Stimulated activated CD8-positive, alpha-beta memory T cell treated with anti-CD3 and anti-CD28 coated beads, Interleukin-7, amount 100 ng/mL, for 4 hours (primary cell): Measurements from ENCODE around the gene POU2F3.

Source experiments
- DNase-seq, 2 donors: peaks; one replicate each; pipeline ENCODE4 v3.0.0-alpha.2; 2020; ENCODE audit warnings: low read depth in 2 of 2

The POU2F3 gene

DNA sequence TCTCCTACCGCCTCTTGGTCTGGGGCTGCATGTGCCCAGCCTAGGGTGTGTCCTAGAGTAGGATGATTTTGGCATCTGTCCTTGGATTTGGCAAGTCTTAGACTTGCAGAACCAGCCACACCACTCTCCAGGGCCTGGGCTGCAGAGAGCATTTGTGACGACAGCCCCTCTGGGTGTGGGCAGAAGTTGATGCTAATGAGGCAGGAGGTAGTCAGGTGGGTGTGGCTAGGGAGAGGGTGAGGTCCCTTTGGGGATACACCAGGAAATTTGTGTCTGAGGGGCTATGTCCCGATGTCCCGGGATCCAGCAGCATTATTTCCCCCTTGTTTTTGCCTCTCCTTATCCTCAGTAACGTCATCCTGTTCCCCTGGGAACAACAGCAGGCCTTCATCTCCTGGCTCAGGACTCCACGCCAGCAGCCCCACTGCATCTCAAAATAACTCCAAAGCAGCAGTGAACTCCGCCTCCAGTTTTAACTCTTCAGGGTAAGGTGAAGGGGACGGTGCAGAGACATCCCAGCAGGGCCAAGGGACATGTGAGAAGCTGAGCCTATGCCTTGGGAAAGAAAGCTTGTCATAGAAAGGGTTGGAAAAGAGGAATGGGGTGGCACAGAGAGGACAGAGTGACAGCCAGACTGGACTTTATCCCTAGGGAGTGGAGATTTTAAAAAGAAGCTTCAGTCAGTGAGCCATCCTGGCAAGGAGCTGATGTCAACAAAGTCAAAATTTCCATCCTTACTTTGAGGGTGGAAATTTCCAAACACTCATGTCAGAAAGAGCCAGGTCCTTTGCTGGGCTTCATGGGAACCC, 77.1 kb downstream of the POU2F3 start:
- no peak for DNase-seq

DNA sequence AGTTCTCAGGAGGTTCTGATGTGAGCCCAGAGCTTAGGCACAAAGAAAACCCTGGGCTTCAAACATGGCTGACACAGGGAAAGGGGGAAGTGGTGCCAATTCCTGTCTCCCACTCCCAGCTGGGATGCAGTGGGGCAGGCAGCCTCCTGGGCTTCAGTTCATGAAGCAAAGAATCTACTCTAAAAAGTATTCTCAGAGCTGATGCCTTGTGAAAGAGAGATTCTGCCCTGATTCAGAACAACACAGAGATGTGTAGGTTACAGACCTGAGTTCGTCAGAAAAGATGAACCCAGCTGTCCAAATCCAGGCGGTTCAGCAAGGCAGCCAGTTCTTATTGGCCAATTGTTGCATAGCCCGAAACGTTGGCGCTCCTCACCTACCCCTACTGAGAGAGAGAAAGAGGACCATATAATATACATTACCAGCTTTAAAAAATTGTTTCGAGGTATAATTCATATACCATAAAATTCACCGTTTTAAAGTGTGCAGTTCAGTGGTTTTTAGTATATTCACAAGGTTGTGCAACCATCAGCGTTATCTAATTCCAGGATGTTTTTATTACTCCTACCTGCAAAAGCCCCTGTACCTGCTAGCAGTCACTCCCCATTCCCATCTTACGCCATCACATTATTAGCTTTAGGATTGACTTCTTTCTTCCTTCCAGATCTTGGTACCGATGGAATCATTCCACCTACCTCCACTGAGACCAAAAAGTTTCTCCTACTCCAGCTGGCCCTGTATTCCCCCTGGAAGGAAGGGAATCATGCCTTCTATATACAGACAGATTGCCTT, 77.9 kb downstream of the POU2F3 start:
- DNase-seq: no peak

GRCh38 chr11:120318906-120319305, 79.0 kb downstream of the POU2F3 start:
- no peak for DNase-seq

DNA sequence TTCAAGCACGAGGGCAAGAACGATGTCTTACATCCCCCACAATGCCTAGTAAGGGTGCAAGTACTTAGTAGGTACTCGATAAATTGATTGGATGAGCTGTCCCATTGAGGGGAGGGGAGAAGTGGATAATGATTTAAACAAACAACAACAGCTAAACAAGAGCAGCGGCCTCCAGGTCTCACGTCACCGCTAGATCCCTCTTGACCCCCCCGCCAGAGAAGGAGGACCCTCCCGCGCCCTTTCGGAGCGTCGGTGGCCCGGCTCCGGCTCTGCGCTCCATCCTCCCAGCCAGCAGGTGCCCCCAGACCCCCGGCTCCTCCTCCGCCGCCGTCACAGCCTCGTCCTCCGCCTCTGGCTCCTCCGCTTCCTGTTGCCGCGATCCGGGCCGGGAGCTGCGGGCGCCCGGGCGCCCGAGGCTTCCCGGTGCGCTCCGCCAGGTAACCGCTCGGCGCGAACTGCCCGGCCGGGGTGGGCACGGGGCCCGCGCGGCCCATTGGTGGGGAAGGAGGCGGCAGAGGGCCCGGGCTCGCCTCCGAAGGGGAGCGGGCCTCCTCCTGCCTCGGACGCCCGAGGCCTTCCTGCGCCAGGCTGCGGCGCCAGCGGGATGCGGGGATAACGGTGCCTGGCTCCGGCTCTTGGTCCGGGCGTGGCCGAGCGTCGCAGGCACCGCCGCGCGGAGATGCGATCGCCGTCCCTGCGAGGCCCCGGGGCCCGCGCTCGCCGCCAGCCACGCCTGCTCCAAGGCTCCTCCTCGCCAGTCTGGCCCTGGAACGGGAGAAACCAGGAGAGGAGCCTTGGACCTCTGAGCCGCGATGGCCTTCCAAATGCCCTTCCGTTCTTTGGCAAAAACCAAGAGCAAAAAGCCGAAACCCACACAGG, 85.2 kb downstream of the POU2F3 start, which contains the start of gene TLCD5:
TLCD5 (plus strand) TSS at position 368 of the 879 bp plus-strand sequence. CDS start 2,143 bp downstream, outside the sequence.
- peak in 1 of 2 donors; percentile 13 for DNase-seq

DNA sequence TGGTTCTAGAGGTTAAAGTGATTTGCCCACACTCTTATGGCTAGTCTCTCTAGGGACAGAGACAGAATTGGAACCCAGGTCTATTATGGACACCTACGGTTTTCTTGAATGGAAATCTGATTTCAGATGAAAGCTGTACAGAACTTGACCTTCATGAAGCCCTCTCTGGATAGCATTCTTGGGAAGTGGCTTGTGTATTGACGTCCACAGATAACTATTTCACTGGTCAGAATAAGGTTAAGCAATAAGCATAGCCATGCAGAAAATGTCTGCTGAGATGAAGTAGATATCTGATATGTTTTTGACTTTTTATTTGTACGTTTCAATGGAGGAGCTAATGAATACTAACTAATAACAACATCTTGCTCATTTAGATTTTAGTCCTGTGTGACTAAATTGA, 86.3 kb downstream of the POU2F3 start:
- no peak for DNase-seq

DNA sequence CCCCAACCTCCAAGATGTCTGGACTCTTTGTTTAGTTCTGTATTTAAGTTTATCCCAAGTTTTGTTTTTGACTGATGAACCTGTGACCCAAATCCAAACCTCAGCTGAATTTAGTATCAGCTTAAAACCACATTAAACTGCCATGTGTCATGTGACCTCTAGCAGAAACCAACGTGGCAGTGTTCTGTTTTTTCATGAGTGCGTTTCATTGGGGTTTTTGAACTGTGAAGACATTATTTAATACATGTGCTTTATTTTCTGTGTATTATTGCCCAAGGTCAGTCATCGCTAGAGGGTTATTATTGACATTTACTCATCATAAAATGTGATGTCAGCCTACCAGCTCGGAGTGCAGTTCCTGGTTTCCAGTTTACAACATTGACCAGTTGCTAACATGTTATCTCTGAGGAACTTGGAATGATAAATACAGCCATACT, 86.9 kb downstream of the POU2F3 start:
- no peak for DNase-seq

DNA sequence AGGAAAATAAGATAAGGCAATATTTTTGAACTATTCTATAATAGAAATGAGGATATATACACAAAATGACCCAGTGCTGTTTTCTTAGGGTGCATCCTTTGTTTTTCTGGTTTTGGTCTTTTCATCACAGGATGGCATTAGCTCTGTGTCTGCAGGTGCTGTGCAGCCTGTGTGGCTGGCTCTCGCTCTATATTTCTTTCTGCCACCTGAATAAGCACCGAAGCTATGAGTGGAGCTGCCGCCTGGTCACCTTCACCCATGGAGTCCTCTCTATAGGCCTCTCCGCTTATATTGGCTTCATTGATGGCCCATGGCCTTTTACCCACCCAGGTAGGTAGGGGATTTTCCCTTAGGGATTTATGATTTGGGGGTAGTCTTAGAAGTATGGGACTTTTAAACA, 87.4 kb downstream of the POU2F3 start:
- DNase-seq: no peak

DNA sequence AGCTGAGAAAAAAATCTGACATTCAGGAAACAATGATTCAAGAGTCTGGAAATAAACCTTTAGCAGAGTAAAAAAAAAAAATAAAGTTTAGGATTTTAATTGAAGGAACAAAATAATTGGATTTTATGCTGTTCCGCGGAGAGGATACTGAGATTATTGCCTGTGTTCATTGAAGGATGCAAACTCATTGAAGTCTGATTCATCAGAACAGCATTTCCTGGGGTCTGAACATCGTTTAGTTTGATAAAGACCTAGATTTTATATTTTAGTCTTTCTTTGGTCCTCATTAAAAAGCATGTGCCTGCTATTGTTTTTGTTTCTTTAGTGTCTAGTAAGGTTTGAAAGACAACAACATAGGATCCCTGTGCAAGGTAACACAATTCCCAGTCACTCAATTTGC, 89.6 kb downstream of the POU2F3 start:
- DNase-seq: no peak

GRCh38 chr11:120330045-120330444, 90.1 kb downstream of the POU2F3 start:
- no peak for DNase-seq

DNA sequence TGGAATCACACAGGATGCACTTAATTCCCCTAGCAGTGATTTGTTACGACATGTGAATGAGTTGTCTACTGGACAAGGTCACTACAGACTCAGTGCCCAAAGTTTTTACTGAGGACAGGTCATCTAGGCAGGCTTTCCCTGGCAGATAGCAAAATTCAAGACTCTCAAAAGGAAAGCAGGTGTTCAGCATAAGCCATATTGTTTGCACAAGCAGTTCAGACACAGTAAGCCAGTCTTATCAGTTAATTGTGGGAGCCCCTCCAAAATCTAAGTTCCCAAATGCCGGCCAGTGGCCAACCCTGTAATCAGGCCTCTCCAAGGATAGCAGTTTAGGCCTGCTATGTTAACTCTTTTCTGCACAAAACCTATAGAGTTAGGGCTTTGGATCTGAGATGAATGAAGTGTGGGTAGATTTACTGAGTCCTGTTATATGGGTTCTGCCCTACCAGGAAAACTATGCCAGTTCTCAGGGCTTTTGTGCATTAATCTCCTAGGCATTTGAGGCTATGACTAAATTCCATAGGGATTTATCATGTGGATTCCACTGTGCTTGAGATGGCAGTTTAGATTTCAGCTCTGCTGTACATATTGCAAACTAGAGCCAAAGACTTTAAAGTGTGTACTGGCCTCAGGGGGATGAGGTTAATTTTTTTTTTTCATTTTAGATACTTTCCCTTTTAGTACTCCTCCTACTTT, 91.5 kb downstream of the POU2F3 start:
- no peak for DNase-seq

DNA sequence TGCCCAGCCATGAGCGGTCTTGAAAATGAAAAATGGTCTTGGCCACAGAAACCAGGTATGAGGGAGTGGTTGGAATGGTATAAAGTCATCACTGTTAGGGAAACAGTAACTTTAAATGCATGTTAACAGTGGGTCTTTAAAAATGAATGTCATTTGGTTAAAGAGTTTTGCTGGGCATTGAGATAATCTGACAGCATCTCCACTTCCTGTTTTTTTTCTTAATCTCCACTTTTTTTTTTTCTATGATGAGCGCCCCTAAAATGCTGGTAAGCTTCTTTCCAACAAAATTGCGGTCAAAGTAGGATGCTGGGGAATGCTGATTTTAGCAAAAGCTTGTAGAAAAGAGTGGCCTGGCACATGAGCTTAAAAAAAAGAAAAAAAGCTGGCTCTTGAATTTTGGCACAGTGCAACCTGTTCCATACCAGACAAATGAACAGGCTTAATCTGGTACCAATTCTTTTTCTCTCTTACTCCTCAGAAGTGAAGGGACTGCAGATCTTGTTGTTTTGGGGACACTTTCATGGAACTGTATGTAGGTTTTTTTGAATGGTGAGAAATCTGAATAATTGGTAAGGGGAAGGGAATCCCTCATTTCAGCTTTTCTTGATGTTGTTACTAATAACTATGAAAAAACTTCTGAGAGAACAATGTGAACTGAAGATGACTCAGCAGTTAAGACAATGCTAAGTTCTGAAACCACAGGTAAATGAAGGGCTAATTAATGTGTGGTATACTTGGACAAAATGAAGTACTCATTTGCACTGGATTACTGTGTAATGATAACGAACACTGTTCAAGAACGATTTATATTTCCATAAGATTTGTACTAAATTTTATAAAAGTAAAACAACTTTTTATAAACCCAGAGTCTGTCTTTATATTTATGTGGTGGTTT, 93.1 kb downstream of the POU2F3 start:
- no peak for DNase-seq

DNA sequence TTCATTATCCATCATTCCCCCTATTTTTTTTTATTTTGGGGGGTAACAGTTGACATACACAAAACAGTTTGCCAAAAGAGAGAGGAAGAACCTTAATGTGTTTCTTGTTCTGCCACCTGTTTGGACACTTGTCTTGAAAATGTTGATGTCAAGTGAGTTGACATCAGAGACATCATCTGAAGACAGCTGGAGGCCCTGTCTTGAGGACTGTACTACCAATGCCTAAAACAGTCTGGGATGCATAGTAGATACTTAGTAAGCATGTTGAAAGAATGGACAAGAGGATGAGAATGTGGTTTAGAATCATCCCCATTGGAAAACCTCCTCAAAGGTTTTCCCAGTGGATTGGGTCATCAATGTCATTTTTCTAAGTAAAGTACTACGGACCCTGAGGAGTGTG, 93.9 kb downstream of the POU2F3 start:
- DNase-seq: no peak

DNA sequence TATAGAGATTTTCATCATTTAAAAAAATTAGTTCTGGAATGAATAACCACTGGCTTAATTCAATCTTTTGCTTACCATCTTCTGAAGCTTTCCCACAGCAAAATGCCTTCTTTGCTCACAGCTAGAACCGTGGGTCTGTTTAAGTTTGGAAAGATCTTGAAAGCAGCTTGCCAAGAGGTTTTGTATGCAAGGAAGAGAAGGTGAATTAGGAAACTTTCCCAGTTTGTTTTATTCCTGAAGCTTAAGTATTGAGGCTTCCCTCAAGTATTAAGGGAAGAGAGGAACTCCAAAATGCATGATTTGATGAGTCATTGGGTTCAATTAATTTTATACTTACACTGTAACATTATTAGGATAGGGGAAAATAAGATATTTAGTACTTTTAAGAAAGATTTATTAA, 94.4 kb downstream of the POU2F3 start:
- DNase-seq: no peak

- peak; percentile 19 to 38 for DNase-seq
Observed at GRCh38 chr11:120334894-120335462, 95.0 kb downstream of the POU2F3 start.

DNA sequence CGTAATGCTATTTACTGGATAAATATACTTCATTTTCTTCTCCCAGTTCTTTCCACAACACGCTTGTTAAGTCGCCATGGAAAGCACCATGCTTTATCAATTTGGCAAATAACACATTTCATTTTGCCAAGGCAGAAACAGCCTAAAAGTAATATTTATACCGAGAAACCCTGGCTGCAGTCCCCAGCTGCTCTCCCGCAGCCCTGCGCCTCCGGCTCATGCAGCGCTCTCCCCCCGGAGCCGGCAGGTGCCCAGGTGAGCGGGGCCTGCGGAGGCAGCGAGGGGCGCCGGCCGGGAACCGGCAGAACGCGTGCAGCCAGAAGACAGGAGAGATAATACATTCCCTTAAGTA, 95.6 kb downstream of the POU2F3 start:
- DNase-seq: no peak

DNA sequence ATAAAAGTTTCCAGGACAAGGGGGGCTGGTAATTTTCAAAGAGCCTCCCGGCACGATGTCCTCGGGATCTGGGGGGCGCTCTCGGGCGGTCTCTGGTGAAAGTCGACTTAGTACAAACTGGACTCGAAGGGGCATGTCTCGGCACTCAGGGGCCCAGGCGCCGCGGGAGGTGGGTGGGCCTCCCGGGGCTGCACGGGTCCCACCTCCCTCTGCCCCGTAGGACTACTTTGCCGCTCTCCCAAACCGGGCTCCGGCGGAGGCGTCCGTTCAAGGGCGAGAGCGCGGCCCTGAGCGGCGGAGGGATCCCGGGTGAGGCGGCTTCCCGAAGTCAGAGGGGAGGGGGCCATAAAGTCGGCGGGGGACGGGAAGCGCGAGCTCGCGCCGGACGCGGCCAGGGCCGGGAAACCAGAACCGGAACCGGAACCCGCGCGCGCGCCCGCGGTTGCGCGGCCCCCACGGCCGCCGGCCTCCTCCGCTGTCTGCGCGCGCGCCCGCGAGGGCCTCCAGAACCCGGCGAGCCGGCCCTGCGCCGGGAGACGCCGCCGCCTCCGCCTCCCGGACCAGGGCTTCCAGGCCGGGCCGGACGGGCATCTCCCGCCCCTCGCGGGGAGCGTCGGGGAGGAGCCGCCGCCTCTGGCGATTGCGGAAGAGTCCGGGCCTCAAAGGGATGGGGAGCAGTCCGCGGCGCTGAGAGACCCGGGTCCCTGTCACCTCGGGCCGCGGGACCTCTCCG, 96.1 kb downstream of the POU2F3 start, which contains the start of gene ARHGEF12:
ARHGEF12 (plus strand) TSS at position 506 of the 733 bp plus-strand sequence. CDS start 831 bp downstream, outside the sequence.
- DNase-seq: peak; percentile 53 to 83

- DNase-seq: peak in 1 of 2 donors; percentile 25
Observed at GRCh38 chr11:120336641-120337354, 96.9 kb downstream of the POU2F3 start.

DNA sequence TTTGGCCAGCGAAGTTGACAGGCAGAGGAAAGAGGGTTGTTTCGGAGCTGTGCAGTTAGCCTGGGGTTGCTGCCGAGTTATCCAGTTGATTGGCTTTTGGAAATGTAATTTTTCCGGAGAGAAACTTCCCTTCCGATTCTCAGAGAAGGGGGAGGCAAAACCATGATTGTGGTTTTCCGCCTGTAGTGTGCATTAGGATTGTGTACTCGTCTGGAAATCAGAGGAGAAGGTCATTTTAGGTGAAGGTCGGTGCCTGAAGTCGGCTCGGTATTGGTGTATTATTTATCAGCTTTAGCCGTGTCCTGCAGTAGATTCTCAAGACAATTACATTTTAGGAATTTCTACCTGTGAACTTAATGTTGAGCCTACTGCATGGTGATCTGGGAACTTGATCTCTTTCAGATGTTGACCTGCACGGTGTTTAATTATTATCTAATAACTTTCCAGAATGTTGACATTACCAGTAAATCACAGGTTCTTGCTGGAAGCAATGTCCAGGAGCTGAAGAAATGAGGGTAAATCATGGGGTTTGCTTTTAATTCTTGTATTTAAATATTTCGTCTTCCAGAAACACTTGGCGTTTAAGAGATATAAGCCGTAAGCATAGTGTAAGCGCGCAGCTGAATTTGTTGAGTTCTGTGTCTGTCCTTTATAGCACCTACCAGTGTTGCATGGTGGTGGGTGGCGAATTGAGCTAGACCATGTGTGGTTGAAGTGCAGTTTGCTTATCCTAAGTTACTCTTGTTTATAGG, 97.6 kb downstream of the POU2F3 start:
- DNase-seq: no peak
